Loucy (cell line): ENCODE measurements around the gene SEMA3D.

Experiments used
- H2AFZ ChIP-seq: fragments of 200-600 bp; sonication (generic); 2 replicates; pipeline ENCODE4 v1.6.0; 2016; ENCODE audit warnings: antibody characterized with exemption, mild to moderate bottlenecking, low read length, moderate library complexity
- H3F3A ChIP-seq: fragments of 200-600 bp; 2 replicates; pipeline ENCODE4 v1.6.0; 2016; ENCODE audit warnings: antibody characterized with exemption, low read depth, mild to moderate bottlenecking
- H3K27me3 ChIP-seq: fragments of 200-600 bp; sonication (generic); 2 replicates; pipeline ENCODE4 v1.6.1; 2014; ENCODE audit warnings: low read length, mild to moderate bottlenecking; ENCODE audit not compliant: insufficient read depth, poor library complexity, severe bottlenecking
- H3K36me3 ChIP-seq: fragments of 200-600 bp; sonication (generic); 2 replicates; pipeline ENCODE4 v1.6.1; 2016; ENCODE audit warnings: low read length; ENCODE audit not compliant: insufficient read depth
- H3K4me1 ChIP-seq: fragments of 200-600 bp; sonication (generic); 2 replicates; pipeline ENCODE4 v1.5.1; 2014; ENCODE audit warnings: low read length, mild to moderate bottlenecking; ENCODE audit not compliant: insufficient read depth, poor library complexity, severe bottlenecking
- H3K4me2 ChIP-seq: fragments of 200-600 bp; sonication (generic); 2 replicates; pipeline ENCODE4 v1.6.0; 2014; ENCODE audit warnings: antibody characterized with exemption, low read length, low read depth, mild to moderate bottlenecking; ENCODE audit not compliant: poor library complexity, severe bottlenecking
- H3K4me3 ChIP-seq: fragments of 200-600 bp; sonication (generic); 2 replicates; pipeline ENCODE4 v1.5.1; 2014; ENCODE audit warnings: low read length, mild to moderate bottlenecking, mixed read lengths; ENCODE audit not compliant: poor library complexity, severe bottlenecking
- H3K79me2 ChIP-seq: fragments of 200-600 bp; sonication (generic); 2 replicates; pipeline ENCODE4 v1.6.1; 2014; ENCODE audit warnings: low read length; ENCODE audit not compliant: insufficient read depth
- H3K9ac ChIP-seq: fragments of 200-600 bp; sonication (generic); 2 replicates; pipeline ENCODE4 v1.6.0; 2014; ENCODE audit warnings: mild to moderate bottlenecking, low read depth, low read length, moderate library complexity; ENCODE audit not compliant: poor library complexity, severe bottlenecking
- H3K9me2 ChIP-seq: fragments of 200-600 bp; sonication (generic); replicated peaks from 2 replicates; pipeline ENCODE4 v1.6.1; 2016; ENCODE audit warnings: low read depth, low read length, mixed read lengths
- H3K9me3 ChIP-seq: fragments of 200-600 bp; sonication (generic); 2 replicates; pipeline ENCODE4 v1.6.1; 2014; ENCODE audit warnings: mild to moderate bottlenecking, antibody characterized with exemption, low read length, low read depth; ENCODE audit not compliant: insufficient read depth
- H4K20me1 ChIP-seq: fragments of 200-600 bp; sonication (generic); 2 replicates; pipeline ENCODE4 v1.6.0; 2014; ENCODE audit warnings: antibody characterized with exemption, low read length, mild to moderate bottlenecking; ENCODE audit not compliant: insufficient read depth, poor library complexity, severe bottlenecking
- CTCF ChIP-seq: fragments of 200-600 bp; sonication (generic); conservative IDR thresholded peaks from 2 replicates; pipeline ENCODE4 v1.5.1; 2014; ENCODE audit warnings: mild to moderate bottlenecking, antibody characterized with exemption, low read length
- EZH2phosphoT487 ChIP-seq: fragments of 200-600 bp; IDR thresholded peaks from 2 replicates; pipeline ENCODE4 v1.6.1; 2018; ENCODE audit warnings: antibody characterized with exemption, mild to moderate bottlenecking, moderate library complexity, borderline replicate concordance

SEMA3D gene

GRCh38 chr7:85010306-85010705, 176.6 kb downstream of the SEMA3D start:
- no peaks in the 10 kb centered on the region for H3K27me3 ChIP-seq
- TF ChIP-seq EZH2phosphoT487 (no peak), CTCF (no peak)
- no peaks in the 10 kb centered on the region for H4K20me1 ChIP-seq
- H3K9me3 ChIP-seq = no peaks in the 10 kb centered on the region
- no peak overlapping the region for H2AFZ ChIP-seq
- no peak overlapping the region for H3K9ac ChIP-seq
- no peaks in the 10 kb centered on the region for H3K79me2 ChIP-seq
- H3K4me2 ChIP-seq = no peak overlapping the region
- no peak overlapping the region for H3K4me3 ChIP-seq
- H3F3A ChIP-seq = no peaks in the 10 kb centered on the region
- no peaks in the 10 kb centered on the region for H3K4me1 ChIP-seq
- H3K9me2 ChIP-seq = no peaks in the 10 kb centered on the region
- H3K36me3 ChIP-seq = no peaks in the 10 kb centered on the region

GRCh38 chr7:85006754-85007153, 180.1 kb downstream of the SEMA3D start:
- TF ChIP-seq CTCF = no peak
- Histone ChIP-seq H3K4me2 (no peak overlapping the region), H3K9me2 (no peaks in the 10 kb centered on the region), H3K4me3 (no peak overlapping the region), H3K27me3 (no peaks in the 10 kb centered on the region), H3K9ac (no peak overlapping the region), H3K36me3 (no peaks in the 10 kb centered on the region), H3K4me1 (no peaks in the 10 kb centered on the region), H3K9me3 (no peaks in the 10 kb centered on the region), H3F3A (no peaks in the 10 kb centered on the region), H2AFZ (no peak overlapping the region), H3K79me2 (no peaks in the 10 kb centered on the region), H4K20me1 (no peaks in the 10 kb centered on the region)

GRCh38 chr7:85004402-85004801, 182.5 kb downstream of the SEMA3D start:
- Histone ChIP-seq H3K79me2 (no peaks in the 10 kb centered on the region), H3K4me2 (no peak overlapping the region)

More at GRCh38 chr7:85004402-85004801, 182.5 kb downstream of the SEMA3D start:
- no peaks in the 10 kb centered on the region for H4K20me1 ChIP-seq
- H3K9me2 ChIP-seq = no peaks in the 10 kb centered on the region
- H3F3A ChIP-seq = no peaks in the 10 kb centered on the region
- no peaks in the 10 kb centered on the region for H3K9me3 ChIP-seq
- H3K4me1 ChIP-seq = no peaks in the 10 kb centered on the region
- no peaks in the 10 kb centered on the region for H3K36me3 ChIP-seq
- no peaks in the 10 kb centered on the region for H3K27me3 ChIP-seq
- no peak overlapping the region for H2AFZ ChIP-seq
- TF ChIP-seq CTCF = no peak
- H3K4me3 ChIP-seq = no peak overlapping the region
- no peak overlapping the region for H3K9ac ChIP-seq
